AG04449 (cell line): ENCODE results near the gene UBE2L6.

Experiments used
- CTCF ChIA-PET: fragments of 350-600 bp; formaldehyde crosslinking; extraction: SDS; loops from one replicate; lab custom pipeline; 2021; ENCODE audit warnings: antibody characterized with exemption; lab: Yijun Ruan, JAX
- POLR2A ChIA-PET: fragments of 400-600, 350-600 bp; formaldehyde crosslinking; extraction: SDS; loops from one replicate; lab custom pipeline; 2020; ENCODE audit warnings: antibody characterized with exemption, inconsistent platforms; lab: Yijun Ruan, JAX
- DNase-seq: peaks from one replicate; pipeline ENCODE4 v3.0.0-alpha.2; 2010; ENCODE audit warnings: low read depth, low spot score
- H3K4me3 ChIP-seq: 2 replicates; pipeline ENCODE4 v1.5.1; 2011; ENCODE audit warnings: low read depth, mild to moderate bottlenecking, control low read depth, low read length
- TF ChIP-seq, protein P1 (sequence below): IDR thresholded peaks from one replicate; pipeline ENCODE4 v1.5.1; 2011; ENCODE audit warnings: mild to moderate bottlenecking, moderate library complexity, low read length, control low read depth, inconsistent platforms; ENCODE audit not compliant: insufficient read depth; ENCODE audit errors: missing control alignments

The UBE2L6 gene

DNA sequence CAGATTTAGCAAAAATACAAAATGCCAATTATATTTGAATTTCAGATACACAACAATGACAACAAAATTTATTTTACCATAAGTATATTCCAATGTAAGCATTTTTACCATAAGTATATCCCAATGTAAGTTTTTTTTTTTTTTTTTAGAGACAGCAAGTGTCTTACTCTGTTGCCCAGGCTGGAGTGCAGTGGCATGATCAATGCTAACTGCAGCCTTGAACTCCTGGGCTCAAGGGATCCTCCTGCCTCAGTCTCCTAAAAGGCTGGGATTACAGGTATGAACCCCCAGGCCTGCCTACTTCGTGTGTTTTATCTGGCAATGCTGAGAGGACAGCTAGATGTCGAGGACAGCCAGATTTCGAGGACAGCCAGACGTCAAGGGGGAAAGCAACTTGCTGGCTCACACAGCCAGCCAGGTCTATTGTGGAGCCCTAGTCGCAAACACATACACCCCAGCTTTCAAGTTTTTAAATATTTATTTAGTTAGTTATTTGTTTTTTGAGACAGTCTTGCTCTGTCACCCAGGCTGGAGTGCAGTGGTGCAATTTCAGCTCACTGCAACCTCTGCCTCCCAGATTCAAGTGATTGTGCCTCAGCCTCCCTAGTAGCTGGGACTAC is 28.9 kb upstream of the UBE2L6 start:
- no peak for DNase-seq
- no peak overlapping the region for H3K4me3 ChIP-seq
- ChIA-PET CTCF (interaction anchor here (1.2 to 2.1 kb wide), 4 partner anchors 28 to 251 kb away, joined by 3 to 12 read pairs (median 4); partner anchors contain the start of gene UBE2L6), POLR2A (no interaction called here)
- TF ChIP-seq, protein P1, sequence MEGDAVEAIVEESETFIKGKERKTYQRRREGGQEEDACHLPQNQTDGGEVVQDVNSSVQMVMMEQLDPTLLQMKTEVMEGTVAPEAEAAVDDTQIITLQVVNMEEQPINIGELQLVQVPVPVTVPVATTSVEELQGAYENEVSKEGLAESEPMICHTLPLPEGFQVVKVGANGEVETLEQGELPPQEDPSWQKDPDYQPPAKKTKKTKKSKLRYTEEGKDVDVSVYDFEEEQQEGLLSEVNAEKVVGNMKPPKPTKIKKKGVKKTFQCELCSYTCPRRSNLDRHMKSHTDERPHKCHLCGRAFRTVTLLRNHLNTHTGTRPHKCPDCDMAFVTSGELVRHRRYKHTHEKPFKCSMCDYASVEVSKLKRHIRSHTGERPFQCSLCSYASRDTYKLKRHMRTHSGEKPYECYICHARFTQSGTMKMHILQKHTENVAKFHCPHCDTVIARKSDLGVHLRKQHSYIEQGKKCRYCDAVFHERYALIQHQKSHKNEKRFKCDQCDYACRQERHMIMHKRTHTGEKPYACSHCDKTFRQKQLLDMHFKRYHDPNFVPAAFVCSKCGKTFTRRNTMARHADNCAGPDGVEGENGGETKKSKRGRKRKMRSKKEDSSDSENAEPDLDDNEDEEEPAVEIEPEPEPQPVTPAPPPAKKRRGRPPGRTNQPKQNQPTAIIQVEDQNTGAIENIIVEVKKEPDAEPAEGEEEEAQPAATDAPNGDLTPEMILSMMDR, result no peak

DNA sequence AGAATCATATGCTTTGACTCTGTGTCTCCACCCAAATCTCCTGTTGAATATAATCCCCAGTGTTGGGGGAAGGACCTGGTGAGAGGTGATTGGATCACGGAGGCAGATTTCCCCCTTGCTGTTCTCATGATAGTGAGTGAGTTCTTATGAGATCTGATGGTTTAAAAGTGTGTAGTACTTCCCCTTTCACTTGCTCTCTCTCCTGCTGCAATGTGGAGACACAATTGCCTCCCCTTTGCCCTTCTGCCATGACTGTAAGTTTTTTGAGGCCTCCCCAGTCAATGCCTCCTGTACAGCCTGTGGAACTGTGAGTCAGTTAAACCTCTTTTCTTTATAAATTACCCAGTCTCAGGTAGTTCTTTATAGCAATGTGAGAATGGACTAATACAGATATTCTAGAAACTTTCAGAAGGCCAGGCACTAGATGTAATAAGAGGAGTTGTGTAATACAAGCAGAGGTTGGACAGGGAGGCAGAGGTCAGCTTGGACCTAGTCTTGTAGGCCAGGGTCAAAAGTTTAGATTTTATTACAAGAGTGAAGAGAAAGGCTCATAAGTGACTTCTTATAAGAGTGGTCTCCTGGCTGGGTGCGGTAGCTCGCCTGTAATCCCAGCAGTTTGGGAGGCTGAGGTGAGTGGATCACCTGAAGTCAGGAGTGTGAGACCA is 20.7 kb upstream of the UBE2L6 start:
- TF ChIP-seq, protein P1, result no peak
- CTCF ChIA-PET, result interaction anchor here (0.9 to 1.5 kb wide), 3 partner anchors 20 to 21 kb away, joined by 3 to 4 read pairs (median 3); partner anchors contain the start of gene UBE2L6
- POLR2A ChIA-PET, result no interaction called here
- no peak overlapping the region for H3K4me3 ChIP-seq
- DNase-seq, result no peak

DNA sequence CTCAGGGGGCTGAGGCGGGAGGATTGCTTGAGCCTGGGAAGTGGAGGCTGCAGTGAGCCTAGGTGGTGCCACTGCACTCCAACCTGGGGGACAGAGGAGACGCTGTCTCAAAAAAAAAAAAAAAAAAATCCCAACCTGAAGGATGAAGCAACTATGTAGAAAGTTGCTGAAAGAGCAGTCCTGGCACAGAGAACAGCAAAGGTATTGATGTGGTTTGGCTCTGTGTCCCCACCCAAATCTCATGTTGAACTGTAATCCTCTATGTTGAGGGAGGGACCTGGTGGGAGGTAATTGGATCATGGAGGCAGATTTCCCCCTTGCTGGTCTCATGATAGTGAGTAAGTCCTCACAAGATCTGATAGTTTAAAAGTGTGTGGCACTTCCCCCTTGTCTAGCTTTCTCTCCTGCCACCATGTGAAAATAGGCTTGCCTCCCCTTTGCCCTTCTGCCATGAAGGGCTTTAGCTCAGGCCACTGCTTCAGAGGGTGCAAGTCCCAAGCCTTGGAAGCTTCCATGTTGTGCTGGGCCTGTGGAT is 19.3 kb upstream of the UBE2L6 start:
- POLR2A ChIA-PET, result interaction anchor here (0.6 kb wide), 1 partner anchor 20 kb away, joined by 3 read pairs; the partner anchor contains the start of gene UBE2L6
- CTCF ChIA-PET, result interaction anchor here (0.9 to 1.4 kb wide), 2 partner anchors 17 to 19 kb away, joined by 3 to 5 read pairs; partner anchors contain the start of gene UBE2L6
- H3K4me3 ChIP-seq, result no peak overlapping the region

DNA sequence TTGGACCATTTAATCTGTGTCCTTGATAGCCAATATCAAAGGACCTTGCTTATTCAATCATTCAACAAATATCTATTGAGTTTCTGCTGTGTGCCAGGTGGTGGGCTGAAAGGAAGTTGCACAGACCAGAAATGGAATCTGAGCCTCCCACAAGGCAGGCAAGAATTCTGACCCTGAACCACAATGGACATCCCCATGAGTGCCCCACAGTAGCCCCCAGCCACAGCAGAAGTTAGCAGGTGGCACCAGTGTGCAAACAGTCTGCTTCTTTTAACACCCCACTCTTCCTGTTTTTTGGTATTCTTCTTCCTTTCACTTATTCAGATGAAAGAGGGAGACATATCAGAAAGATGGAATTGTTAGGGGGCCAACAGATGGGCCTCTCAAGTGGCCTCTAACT is 17.8 kb upstream of the UBE2L6 start:
- CTCF ChIA-PET, result no interaction called here
- TF ChIP-seq, protein P1, result no peak
- DNase-seq, result no peak
- POLR2A ChIA-PET, result no interaction called here
- no peak overlapping the region for H3K4me3 ChIP-seq

More for the DNA sequence above, 19.3 kb upstream of the UBE2L6 start:
- TF ChIP-seq, protein P1, result no peak
- DNase-seq, result no peak

DNA sequence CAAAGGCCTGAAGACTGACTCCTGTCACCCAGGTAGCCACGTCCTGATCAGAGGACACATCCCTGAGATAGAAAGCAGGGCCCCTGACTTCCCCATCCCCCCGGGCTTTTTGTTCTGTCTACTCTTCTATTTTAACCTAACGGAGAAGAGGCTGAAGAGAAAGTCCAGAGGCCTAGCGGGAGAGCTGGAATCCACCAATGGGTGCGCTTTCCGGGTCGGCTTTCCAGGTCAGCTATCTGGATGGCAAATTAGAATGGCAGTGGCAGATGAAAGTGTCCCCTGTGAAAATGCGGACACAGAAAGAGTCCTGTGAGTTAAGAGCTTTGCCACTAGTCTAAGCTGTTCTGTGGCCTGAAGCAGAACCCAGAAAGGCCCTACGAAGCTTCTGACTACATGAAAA is 16.9 kb upstream of the UBE2L6 start:
- DNase-seq, result no peak
- POLR2A ChIA-PET, result no interaction called here
- TF ChIP-seq, protein P1, result no peak
- no peak overlapping the region for H3K4me3 ChIP-seq
- CTCF ChIA-PET, result interaction anchor here (2.1 kb wide), 1 partner anchor 16 kb away, joined by 8 read pairs; the partner anchor contains the start of gene UBE2L6

DNA sequence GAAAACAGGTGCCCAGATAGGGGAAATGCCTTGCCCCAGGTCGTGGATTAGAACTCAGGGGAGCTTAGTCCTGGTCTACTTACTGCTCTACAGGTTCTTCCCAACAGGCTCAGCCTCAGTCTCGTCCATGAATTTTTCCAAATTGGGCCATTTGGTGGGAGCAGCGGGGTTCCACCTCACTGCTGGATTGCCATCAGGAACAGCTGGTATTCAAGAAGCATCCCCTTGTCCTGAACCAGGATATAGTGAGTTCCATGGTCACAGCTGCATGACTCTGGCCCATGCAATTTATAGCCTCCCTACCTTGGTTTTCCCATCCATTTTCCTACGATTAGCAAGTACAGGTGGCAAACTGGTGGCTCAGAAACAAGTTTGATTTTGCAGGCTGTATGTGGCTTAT is 6.6 kb upstream of the UBE2L6 start:
- DNase-seq, result no peak
- TF ChIP-seq, protein P1, result no peak
- CTCF ChIA-PET, result interaction anchor here (8.0 kb wide), 1 partner anchor 70 kb away, joined by 306 read pairs; no protein-coding TSS in a partner anchor
- POLR2A ChIA-PET, result no interaction called here
- H3K4me3 ChIP-seq, result no peak overlapping the region
